HG03060 (cell line): ENCODE data around the gene FAM114A2.

Experiments
- ATAC-seq: cut with Tn5 transposase; IDR thresholded peaks from one replicate; pipeline ENCODE4 v1.9.1; 2021; ENCODE audit warnings: low read depth, moderate number of reproducible peaks; ENCODE audit not compliant: unreplicated experiment

FAM114A2 gene

GRCh38 chr5:153953411-153953810 lies 85.3 kb downstream of the FAM114A2 start:
- ATAC-seq, result no peak

- no peak for ATAC-seq
Observed at GRCh38 chr5:153952893-153953292, 85.8 kb downstream of the FAM114A2 start.

- ATAC-seq, result no peak
Observed at GRCh38 chr5:153952057-153952456, 86.7 kb downstream of the FAM114A2 start.

GRCh38 chr5:153941265-153941664 lies 97.4 kb downstream of the FAM114A2 start:
- ATAC-seq, result no peak
